NCI-H2107 treated with DMSO at 0.1 percent for 48 hours (cell line): ENCODE data around the gene MUC5AC.

Experiments used
- DNase-seq: peaks from one replicate; lab custom pipeline; 2025; ENCODE audit not compliant: unreplicated experiment; lab: John Stamatoyannopoulos, UW

MUC5AC gene

GRCh38 chr11:1121813-1122663 is 35.7 kb upstream of the MUC5AC start:
- no peak for DNase-seq

GRCh38 chr11:1122664-1123002 is 35.1 kb upstream of the MUC5AC start:
- DNase-seq: no peak

GRCh38 chr11:1123970-1124369 is 33.8 kb upstream of the MUC5AC start:
- DNase-seq: no peak

GRCh38 chr11:1125803-1126202 is 31.9 kb upstream of the MUC5AC start:
- DNase-seq: no peak

GRCh38 chr11:1126491-1126926 is 31.2 kb upstream of the MUC5AC start:
- DNase-seq: no peak

GRCh38 chr11:1126935-1127663 is 30.7 kb upstream of the MUC5AC start:
- no peak for DNase-seq

GRCh38 chr11:1127664-1128162 is 30.0 kb upstream of the MUC5AC start:
- DNase-seq: no peak

GRCh38 chr11:1128311-1129142 is 29.2 kb upstream of the MUC5AC start:
- no peak for DNase-seq

DNA sequence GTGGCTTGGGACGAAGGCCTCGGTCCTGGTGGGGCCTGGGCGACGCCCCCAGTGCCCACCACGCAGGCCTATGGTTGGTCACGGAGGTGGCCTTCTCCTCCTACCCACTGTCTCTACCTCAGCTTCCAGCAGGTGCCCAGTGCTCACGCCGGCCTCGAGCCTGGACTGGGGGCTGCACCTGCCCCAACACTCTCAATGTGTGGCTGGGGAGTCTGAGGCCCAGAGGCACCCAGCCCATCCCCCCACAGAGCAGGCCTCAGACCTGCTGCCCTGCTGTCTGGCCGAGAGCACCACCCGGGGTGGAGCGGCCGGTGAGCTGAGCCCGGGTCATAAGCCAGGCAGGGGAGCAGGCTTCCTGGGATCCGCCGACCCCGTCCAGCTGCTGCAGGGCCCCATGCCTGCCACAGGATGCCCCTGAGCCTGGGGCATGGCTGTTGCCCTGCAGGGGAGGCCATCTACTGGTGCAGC is 28.6 kb upstream of the MUC5AC start:
- no peak for DNase-seq

DNA sequence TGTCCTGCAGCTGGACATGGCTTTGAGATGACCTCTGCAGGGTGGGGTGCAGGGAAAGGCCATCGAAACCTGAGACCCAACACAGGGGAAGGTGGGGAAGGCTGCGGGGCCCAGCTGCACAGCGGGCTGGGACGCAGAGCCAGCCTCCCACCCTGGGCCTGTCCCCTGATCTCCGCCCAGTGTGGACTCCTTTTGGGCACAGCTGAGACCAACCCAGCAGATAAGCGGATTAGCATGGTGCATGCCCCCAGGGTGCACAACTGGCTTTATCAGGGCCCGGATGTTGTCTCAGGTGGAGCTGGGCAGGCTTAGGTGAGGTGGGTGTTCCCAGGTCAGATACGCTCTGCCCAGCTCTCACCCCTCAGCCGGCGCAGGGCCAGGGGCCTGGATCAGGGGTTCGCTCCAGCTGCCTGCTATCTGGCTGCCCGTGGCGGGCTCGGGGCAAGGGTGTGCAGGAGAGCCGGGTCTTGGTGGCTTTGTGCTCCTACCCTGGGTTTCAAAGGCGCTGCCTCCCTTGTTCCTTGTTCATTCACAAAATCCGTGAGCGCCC is 28.1 kb upstream of the MUC5AC start:
- DNase-seq: no peak

GRCh38 chr11:1130276-1131032 is 27.3 kb upstream of the MUC5AC start:
- no peak for DNase-seq

DNA sequence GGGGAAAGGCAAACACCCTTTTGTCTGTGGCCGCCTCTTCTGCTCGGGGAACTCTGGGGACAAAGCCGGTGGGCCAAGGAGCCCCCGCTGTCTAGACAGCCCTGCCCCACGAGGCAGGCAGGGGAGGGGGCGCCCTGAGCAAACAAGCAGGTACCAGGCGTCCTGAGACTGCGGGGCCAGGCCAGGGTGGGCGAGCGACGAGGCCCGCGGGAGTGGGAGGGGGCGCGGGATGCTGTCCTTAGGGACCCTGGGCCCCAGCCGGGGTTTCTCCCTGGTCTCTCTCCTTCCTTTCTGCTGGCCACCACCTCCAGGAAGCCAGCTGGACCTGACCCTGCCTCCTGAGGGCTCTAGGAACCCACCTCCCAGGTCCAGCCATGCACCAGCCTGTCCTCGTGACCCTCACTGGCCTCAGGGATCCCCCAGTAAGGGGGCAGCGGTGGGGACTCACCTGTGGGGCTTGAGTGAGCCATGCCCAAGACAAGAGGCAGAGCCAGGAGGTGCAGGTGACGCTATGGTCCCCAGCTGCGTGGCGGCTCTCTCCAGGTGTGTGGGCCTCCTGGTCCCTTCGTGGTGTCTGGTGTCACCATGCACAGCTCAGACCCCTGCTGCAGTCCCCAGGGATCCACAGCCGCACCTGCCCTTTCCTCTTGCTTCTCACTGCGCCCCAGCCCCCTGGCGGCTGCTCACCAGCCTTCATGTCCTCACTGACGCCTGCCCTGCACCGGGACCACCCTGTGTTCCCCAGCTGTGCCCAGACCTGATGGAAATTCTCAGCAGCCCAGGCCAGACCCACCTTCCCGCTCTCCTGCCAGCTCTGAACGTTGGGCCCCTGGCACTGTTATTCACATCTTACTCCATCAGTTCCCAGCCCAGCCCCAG is 26.5 kb upstream of the MUC5AC start:
- peak; percentile 85 for DNase-seq

- DNase-seq: no peak
Measured at GRCh38 chr11:1134848-1135445, 22.8 kb upstream of the MUC5AC start.

DNA sequence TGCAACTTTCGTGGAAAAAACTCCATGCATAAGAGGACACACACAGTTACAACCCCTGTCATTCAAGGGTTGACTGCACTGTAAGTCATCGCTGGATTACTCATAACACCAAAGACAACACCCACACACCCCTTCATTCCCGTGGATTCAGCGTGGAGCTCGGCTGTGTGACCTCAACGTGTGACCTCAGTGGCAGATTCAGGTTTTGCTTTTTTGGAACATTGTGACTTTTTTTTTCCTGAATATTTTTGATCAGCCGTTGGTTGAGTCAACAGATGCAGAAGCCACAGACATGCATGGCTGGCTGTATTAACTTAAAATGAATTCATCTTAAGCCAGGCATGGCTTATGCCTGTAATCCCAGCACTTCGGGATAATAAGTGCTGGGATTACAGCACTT is 19.7 kb upstream of the MUC5AC start:
- DNase-seq: no peak

GRCh38 chr11:1139441-1140083 is 18.2 kb upstream of the MUC5AC start:
- DNase-seq: no peak

- no peak for DNase-seq
Measured at GRCh38 chr11:1140642-1141490, 16.9 kb upstream of the MUC5AC start.

DNA sequence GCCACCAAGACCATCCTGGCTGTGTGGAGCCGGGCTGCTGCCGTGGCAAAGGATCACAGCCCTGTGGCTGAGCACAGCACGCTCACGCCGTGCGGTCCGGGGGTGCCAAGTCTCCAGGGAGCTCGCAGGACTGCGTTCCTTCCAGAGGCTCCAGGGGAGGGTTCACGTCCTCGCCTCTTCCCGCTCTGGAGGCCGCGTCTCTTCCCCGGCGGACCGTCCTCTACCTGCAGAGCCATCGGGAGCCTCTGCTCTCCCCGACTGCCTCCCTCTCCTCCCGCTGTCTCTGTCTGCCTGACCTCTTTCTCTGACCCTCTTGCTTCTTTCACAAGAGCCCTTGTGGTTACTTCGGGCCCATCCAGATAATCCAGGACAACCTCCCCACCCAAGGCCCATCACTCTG is 11.4 kb upstream of the MUC5AC start:
- no peak for DNase-seq
